WERI-Rb-1 (cell line): Measurements from ENCODE around the gene KDM4B.

Source experiments
- DNase-seq: peaks from one replicate; pipeline ENCODE4 v3.0.0-alpha.2; 2020
- H3K27ac ChIP-seq: fragments of 250-450 bp; sonication (Bioruptor Pico); 2 replicates; pipeline ENCODE4 v1.5.1; 2020; ENCODE audit warnings: mild to moderate bottlenecking, moderate library complexity
- H3K27me3 ChIP-seq: fragments of 250-450 bp; sonication (Bioruptor Pico); 2 replicates; pipeline ENCODE4 v1.5.1; 2021; ENCODE audit warnings: mild to moderate bottlenecking, low read depth, moderate library complexity; ENCODE audit not compliant: insufficient read depth, severe bottlenecking
- H3K36me3 ChIP-seq: fragments of 250-450 bp; sonication (Bioruptor Pico); 2 replicates; pipeline ENCODE4 v1.5.1; 2020; ENCODE audit warnings: mild to moderate bottlenecking, moderate library complexity
- H3K4me3 ChIP-seq: 2 replicates; pipeline ENCODE4 v1.5.1; 2011; ENCODE audit warnings: low read depth, mild to moderate bottlenecking, control low read depth, low read length
- H3K9me3 ChIP-seq: fragments of 250-450 bp; sonication (Bioruptor Pico); 2 replicates; pipeline ENCODE4 v1.5.1; 2021; ENCODE audit warnings: mild to moderate bottlenecking, moderate library complexity; ENCODE audit not compliant: severe bottlenecking
- CTCF ChIP-seq: IDR thresholded peaks from 2 replicates; pipeline ENCODE4 v1.5.1; 2011; ENCODE audit warnings: low read depth, mild to moderate bottlenecking, control low read depth, inconsistent platforms, low read length

The KDM4B gene

GRCh38 chr19:5202553-5202952 lies 233.6 kb downstream of the KDM4B start:
- DNase-seq: no peak
- no peak overlapping the region for H3K27ac ChIP-seq

More at GRCh38 chr19:5202553-5202952, 233.6 kb downstream of the KDM4B start:
- Histone ChIP-seq H3K27me3 (no peaks in the 10 kb centered on the region), H3K9me3 (peaks cover 4% of the 10 kb centered on the region), H3K36me3 (peaks cover 13% of the 10 kb centered on the region), H3K4me3 (no peak overlapping the region)
- TF ChIP-seq CTCF: no peak
